ENCODE measurements around the gene PKP4.
"Not testable (repeated sequence)": the region's sequence is repeated elsewhere in the genome, so short reads cannot be mapped to it uniquely, and the experiment has no call there.

The PKP4 gene

GRCh38 chr2:158692372-158693103 lies 235.8 kb downstream of the PKP4 start:
- no peak for DNase-seq

- DNase-seq = no peak
Measured at GRCh38 chr2:158693476-158693875, 236.7 kb downstream of the PKP4 start.

DNA sequence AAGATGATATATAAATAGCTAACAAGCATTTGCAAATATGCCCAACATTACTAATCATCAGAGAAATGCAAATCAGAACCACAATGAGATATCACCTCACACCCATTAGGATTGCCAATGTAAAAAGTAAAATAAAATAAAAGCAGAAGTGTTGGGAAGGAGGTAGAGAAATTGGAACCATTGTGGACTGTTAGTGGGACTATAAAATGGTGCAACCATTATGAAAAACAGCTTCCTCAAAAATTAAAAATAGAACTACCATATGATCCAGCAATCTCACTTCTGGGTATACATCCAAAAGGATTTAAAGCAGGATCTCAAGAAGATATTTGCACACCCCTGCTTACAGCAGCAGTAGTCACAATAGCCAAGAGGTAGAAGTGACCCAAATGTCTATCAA lies 238.6 kb downstream of the PKP4 start:
- DNase-seq = no peak

DNA sequence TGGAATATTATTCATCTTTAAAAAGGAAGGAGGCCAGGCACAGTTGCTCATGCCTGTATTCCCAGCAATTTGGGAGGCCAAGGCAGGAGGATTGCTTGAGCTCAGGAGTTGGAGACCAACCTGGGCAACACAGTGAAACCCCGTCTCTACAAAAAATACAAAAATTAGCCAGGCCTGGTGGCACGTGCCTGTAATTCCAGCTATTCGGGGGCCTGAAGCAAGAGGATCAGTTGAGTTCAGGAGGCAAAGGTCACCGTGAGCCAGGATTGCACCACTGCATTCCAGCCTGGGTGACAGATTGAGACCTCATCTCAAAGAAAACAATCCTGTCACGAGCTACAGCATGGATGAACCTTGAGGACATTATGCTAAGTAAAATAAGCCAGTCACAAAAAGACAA lies 239.0 kb downstream of the PKP4 start:
- DNase-seq = not testable (repeated sequence)

DNA sequence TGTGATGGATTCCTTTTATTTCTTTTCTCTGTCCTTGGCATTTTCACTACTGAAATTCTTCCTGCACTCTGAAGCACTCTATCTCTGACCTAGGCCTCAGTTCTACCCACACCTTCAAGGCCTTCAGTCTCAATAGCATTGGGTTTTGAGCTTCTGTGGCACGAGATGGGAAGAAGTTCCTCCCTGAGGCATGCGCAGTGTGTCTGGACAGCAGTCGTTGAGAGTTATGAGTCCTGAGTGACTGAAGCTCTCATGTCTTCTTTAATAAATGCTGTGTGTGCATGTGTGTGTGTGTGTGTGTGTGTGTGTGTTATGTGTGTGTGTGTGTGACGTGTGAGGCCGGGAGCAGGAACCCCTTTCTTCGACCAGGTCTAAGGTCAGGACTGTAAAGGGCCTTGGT lies 242.6 kb downstream of the PKP4 start:
- DNase-seq = no peak

DNA sequence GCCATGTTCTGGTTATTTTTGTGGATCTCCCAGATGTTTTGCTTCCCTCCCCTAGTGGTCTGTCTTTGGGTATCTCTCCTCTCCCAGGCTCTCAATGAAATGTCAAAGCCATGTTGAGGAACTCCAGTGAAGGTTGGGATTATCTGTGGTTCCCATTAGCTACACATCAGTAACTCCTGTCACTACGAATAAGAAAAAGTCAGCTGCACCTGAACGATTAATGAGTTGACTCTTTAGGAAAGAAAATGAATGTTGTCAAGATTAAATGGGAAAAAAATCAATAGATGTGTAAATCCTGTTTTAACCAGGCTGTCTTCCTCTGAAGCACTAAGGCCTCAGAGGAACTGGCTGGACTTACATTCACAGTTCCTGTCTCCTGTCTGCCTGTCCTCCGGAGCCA lies 244.3 kb downstream of the PKP4 start:
- no peak for DNase-seq

DNA sequence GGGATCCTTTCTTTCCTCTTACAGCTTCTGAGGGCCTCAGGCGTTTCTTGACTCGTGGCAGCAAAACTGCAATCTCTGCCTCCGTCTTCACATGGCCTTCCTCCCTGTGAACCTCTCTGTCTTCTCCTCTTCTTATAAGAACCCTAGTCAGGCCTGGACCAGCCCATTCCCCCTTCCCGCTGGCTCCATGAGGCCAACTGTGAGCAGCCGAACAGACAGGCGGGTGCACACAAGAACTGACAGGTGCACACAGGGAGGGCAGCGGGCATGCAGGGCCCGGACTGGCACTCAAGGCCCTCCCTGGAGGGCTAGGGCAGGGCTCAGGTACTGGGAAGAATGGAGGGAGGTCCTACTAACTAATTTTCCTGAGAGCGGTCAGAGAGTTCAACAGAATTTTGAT lies 246.0 kb downstream of the PKP4 start:
- DNase-seq = no peak

DNA sequence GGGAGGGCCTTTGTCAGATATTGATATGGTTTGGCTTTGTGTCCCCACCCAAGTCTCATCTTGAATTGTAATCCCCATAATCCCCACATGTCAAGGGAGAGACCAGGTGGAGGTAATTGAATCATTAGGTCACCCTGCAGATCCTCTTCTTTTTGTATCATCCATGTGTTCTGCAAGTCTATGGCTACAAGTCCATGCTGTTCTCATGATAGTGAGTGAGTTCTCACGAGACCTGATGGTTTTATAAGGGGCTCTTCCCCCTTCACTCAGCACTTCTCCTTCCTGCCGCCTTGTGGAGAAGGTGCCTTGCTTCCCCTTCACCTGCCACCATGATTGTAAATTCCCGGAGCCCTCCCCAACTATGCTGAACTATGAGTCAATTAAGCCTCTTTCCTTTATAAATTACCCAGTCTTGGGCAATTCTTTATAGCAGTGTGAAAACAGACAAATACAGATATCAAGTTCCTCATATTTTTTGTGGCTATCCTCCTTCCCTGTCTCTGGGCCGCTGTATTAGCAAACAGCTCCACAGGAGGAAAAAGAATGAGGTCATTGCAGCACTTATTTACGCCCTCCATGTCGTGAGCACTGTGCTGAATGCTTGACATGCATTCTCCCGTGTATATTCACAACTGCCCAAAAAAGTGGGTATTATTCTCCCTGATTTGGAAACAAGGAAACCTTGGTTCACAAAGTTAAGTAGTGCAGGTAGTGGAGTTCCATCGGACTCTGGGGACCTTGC lies 248.1 kb downstream of the PKP4 start:
- not testable (repeated sequence) for DNase-seq

DNA sequence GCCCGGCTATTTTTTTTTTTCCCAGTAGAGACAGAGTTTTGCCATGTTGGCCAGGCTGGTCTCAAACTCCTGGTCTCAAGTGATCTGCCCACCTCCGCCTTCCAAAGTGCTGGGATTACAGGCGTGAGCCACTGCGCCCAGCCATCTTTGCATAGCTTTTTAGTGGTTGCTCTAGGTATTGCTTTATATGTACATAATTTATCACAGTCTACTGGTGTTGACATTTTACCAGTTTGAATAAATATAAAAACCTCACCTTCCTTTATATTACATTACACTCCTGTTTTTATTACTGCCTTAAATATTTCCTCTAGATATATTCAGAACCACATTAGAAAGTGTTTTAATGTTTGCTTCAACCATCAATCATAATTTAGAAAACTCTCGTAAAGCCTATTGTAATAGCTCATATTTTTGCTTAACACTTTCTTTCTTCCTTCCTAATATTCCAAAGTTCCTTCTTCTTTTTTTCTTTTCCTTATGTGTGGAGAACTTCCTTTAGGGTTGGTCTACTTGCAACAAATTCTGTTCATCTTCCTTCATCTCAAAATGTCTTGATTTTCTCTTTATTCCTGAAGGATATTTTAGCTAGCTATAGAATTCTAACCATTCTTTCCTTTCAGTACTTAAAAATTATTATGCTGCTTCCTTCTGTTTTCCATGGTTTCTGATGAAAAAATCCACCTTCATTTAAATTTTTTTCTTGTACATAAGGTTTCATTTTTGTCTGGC lies 256.2 kb downstream of the PKP4 start:
- DNase-seq = no peak

GRCh38 chr2:158713523-158714138 lies 256.9 kb downstream of the PKP4 start:
- no peak for DNase-seq

GRCh38 chr2:158714420-158714819 lies 257.7 kb downstream of the PKP4 start:
- no peak for DNase-seq

GRCh38 chr2:158715357-158715756 lies 258.6 kb downstream of the PKP4 start:
- DNase-seq = no peak

DNA sequence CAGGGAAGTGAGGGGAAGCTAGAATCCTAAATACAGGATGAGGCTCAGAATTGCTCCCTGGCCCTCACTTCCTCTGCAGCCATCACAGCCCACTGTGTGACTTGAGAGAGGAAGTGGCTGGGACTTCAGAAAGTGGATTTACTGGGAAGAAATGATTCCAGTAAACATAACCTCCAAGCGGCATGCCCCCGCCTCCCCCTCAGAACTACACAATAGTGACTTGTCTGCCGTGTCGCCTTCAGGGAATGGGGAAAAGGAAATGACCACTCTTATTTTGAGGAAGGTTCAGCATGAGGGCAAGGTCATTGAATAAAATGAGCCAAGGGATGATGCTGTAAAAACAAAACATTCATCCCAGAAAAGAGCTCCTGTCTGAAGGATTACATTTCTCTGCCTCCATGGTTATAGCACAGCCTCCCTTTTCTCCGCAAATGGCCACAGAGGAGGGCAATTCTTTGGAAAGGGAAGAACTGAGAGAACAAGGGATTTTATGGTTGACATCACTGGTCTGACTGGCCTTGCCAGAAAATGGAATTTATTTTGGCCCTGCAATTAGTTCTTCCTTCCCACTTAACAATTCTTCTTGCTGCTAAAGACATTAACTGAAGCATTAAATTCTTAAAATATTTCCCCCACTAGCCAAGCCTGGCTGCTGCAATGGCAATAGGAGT lies 259.5 kb downstream of the PKP4 start:
- DNase-seq = no peak

- DNase-seq = no peak
Measured at GRCh38 chr2:158716921-158717320, 260.2 kb downstream of the PKP4 start.

- no peak for DNase-seq
Measured at GRCh38 chr2:158717366-158718195, 260.8 kb downstream of the PKP4 start.

DNA sequence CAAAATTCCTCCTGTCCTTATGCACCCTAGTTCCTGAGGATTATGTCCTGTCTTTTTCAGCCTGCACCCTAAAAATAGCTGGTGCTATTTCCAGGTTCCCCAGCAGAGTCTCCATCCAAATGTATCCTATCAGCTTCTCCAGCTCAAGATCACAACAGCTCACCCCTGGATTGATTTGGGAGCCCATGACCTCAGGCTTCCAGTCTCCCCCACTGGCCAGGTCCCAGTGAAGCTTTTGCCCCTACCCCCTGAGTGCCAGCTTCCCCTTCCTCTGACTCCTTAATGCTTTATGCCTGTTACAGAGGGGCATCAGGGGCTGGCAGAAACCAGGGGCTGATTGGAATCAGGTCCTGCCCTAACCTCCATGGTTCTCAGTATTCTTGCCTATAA lies 261.4 kb downstream of the PKP4 start:
- DNase-seq = no peak

- no peak for DNase-seq
Measured at GRCh38 chr2:158718851-158719250, 262.1 kb downstream of the PKP4 start.

DNA sequence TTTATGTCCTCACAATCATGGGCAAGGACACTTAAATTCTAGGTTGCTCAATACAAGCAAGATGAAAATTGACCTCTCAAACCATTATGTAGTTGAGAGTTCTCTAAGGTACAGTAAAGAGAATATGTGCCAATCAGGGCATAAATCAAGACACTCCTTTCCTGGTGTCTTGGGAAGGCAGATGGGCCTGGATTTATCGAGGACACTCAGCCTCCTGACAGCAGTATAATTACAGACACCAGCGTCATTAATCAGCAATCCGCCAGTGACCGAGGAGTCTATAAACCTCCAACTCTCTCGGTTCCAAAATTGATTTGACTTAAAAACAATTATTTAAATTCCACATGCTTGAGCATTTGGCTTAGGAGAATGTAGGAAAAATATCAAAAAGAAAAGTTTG lies 262.7 kb downstream of the PKP4 start:
- DNase-seq = no peak

- DNase-seq = no peak
Measured at GRCh38 chr2:158722266-158723105, 265.7 kb downstream of the PKP4 start.

- no peak for DNase-seq
Measured at GRCh38 chr2:158723181-158723838, 266.6 kb downstream of the PKP4 start.

Data from activated CD4-positive, alpha-beta T cell treated with anti-CD3 and anti-CD28 coated beads, Interleukin-2, amount 50 U/mL, for 16 hours (primary cell).